K562 (cell line): ENCODE results near the gene ARHGAP12.

Source experiments
- ESRRA ChIP-seq: fragments of 450-650 bp; IDR thresholded peaks from 2 replicates; pipeline ENCODE4 v1.6.1; 2014; ENCODE audit warnings: low read depth, mild to moderate bottlenecking, moderate library complexity, borderline replicate concordance
- GATA2 ChIP-seq: sonication (generic); formaldehyde crosslinking; IDR thresholded peaks from 2 replicates; pipeline ENCODE4 v1.4.0; 2020; ENCODE audit warnings: mild to moderate bottlenecking, missing genetic modification reagents
- POLR2A ChIP-seq: fragments of 450-650 bp; conservative IDR thresholded peaks from 2 replicates; pipeline ENCODE4 v1.6.1; 2016
- RAD21 ChIP-seq, 2 experiments: fragments of 250-450 bp in 1 of 2; fragments of 450-650 bp in 1 of 2; sonication (Bioruptor Pico) in 1 of 2; formaldehyde crosslinking in 1 of 2; IDR thresholded peaks in 1 of 2; conservative IDR thresholded peaks in 1 of 2; 2 replicates each; pipeline versions ENCODE4 v1.4.0 to v1.8.0; 2020 to 2022; ENCODE audit warnings: mild to moderate bottlenecking in 2 of 2, moderate library complexity in 1 of 2
- TBP ChIP-seq: optimal IDR thresholded peaks from 2 replicates; pipeline ENCODE3; 2011; ENCODE audit warnings: low read depth, low read length, improper control_type of control experiment
- ZNF274 ChIP-seq: IDR thresholded peaks from 2 replicates; pipeline ENCODE4 v1.6.1; 2011; ENCODE audit warnings: low read depth, mild to moderate bottlenecking, low read length, moderate library complexity, borderline replicate concordance
- ZNF609 ChIP-seq: sonication (generic); formaldehyde crosslinking; IDR thresholded peaks from 2 replicates; pipeline ENCODE4 v1.8.1; 2023; ENCODE audit warnings: missing genetic modification reagents, mild to moderate bottlenecking, borderline replicate concordance

GRCh38 chr10:31927565-31927883 lies 1.1 kb downstream of the ARHGAP12 start:
- no peak for TF ChIP-seq POLR2A
- no peak for TF ChIP-seq ZNF274
- TF ChIP-seq ZNF609 (CRISPR knock-in tag) = no peak
- TF ChIP-seq RAD21 (CRISPR knock-in tag; conservative IDR thresholded peaks at IDR 0.05 in 1 of 2, IDR thresholded peaks at IDR 0.05 in 1 of 2) = no peak
- TF ChIP-seq GATA2 (CRISPR knock-in tag) = peak; percentile 80; the same call in 1 of the 2 replicates
- no peak for TF ChIP-seq TBP
- TF ChIP-seq ESRRA = no peak
